Muscle layer of colon (tissue), 2 donors: ENCODE data around the gene ACRBP.

Source experiments
- H3K27ac ChIP-seq: one replicate; pipeline ENCODE4 v1.7.0; 2013; ENCODE audit warnings: low read depth, mild to moderate bottlenecking, low read length, moderate library complexity
- H3K27me3 ChIP-seq, 2 donors: one replicate each; pipeline ENCODE4 v1.7.0; 2013; ENCODE audit warnings: low read length in 2 of 2, mild to moderate bottlenecking in 2 of 2; ENCODE audit not compliant: insufficient read depth in 2 of 2, control insufficient read depth in 1 of 2
- H3K36me3 ChIP-seq: one replicate; pipeline ENCODE4 v1.7.0; 2013; ENCODE audit warnings: mild to moderate bottlenecking, low read length; ENCODE audit not compliant: insufficient read depth
- H3K4me1 ChIP-seq: one replicate; pipeline ENCODE4 v1.7.0; 2013; ENCODE audit warnings: mild to moderate bottlenecking, low read length; ENCODE audit not compliant: insufficient read depth
- H3K4me3 ChIP-seq, 2 donors: one replicate each; pipeline ENCODE4 v1.7.0; 2013; ENCODE audit warnings: low read length in 2 of 2, low read depth in 1 of 2, mild to moderate bottlenecking in 1 of 2, moderate library complexity in 1 of 2
- H3K9ac ChIP-seq: one replicate; pipeline ENCODE4 v1.7.0; 2013; ENCODE audit warnings: low read length
- H3K9me3 ChIP-seq: one replicate; pipeline ENCODE4 v1.7.0; 2013; ENCODE audit warnings: mild to moderate bottlenecking, low read length
- donor health status: abdominal sarcoma.
- donor health status: Adenocarcinoma of cecum.

ACRBP gene

GRCh38 chr12:6647083-6647604 is at the start of gene ACRBP:
ACRBP (minus strand) TSS chr12:6647432; CDS start chr12:6647366, 66 bp downstream.
- Histone ChIP-seq H3K9ac (peak within 1 kb of the TSS; percentile 44), H3K27ac (no peak within 1 kb of the TSS), H3K27me3 (no peaks in the 10 kb centered on the region), H3K4me1 (peaks cover 7% of the 10 kb centered on the region), H3K36me3 (peaks cover 28% of the 10 kb centered on the region), H3K4me3 (peak within 1 kb of the TSS; percentile 28 to 56), H3K9me3 (no peaks in the 10 kb centered on the region)

- H3K9me3 ChIP-seq = no peaks in the 10 kb centered on the region
- H3K27ac ChIP-seq = no peak overlapping the region
- H3K9ac ChIP-seq = no peak overlapping the region
- no peak overlapping the region for H3K4me3 ChIP-seq
- H3K27me3 ChIP-seq = peaks cover 4 to 39% of the 10 kb centered on the region in 2 donors
- no peaks in the 10 kb centered on the region for H3K36me3 ChIP-seq
- H3K4me1 ChIP-seq = peaks cover under 1% of the 10 kb centered on the region
These were observed 48.2 kb upstream of the ACRBP start for GRCh38 chr12:6695313-6696045.

DNA sequence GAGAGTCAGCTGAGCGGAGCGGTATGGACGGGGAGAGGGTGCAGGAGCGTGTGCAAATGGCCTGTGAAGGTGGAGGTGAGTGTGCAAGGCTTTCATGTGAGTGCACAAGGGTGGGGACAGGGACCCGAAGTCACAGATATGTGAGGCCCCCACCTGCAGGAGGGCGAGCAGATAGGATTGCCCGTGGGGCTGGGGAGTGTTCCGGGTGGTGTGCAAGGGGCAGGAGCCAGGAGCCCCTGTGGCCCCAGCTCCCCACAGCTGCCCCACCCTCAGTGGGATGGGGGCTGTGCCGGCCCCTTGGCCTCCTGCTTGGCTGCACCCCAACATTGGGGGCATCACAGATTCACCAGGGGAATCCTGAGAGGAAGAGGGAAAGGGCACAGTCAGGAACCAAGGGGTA is 47.5 kb upstream of the ACRBP start:
- H3K4me3 ChIP-seq = no peak overlapping the region
- H3K9me3 ChIP-seq = no peaks in the 10 kb centered on the region
- H3K27ac ChIP-seq = no peak overlapping the region
- H3K36me3 ChIP-seq = no peaks in the 10 kb centered on the region
- no peak overlapping the region for H3K9ac ChIP-seq
- peaks cover 7% of the 10 kb centered on the region for H3K4me1 ChIP-seq
- H3K27me3 ChIP-seq = peaks cover 4 to 32% of the 10 kb centered on the region in 2 donors

DNA sequence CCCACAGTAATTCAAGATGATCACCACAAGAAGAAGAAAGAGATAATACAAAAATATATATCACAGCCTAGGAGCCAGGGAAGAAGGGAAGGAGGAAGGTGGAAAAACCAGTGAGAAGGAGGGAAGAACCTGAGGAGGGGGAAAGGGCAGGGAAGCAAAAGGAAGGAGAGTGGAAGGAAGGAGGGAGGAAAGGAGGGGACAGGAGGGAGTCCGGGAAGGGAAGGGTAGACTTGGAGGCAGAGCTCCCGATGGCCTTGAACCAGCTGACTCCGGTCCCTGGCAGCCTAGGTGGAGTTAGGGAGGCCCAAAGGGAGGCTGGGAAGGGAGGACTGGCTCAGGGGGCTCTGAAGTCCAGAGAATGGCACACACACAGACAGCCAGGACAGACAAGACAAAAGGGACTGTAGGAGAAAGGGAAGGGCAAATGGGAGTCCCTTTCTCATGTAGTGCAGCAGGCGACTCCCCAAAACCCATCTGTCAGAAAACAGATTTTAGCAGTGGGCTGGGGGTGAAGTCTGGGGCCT is 46.7 kb upstream of the ACRBP start:
- Histone ChIP-seq H3K27ac (no peak overlapping the region), H3K36me3 (no peaks in the 10 kb centered on the region), H3K27me3 (peaks cover 4 to 23% of the 10 kb centered on the region in 2 donors), H3K4me3 (no peak overlapping the region), H3K4me1 (peaks cover 7% of the 10 kb centered on the region), H3K9me3 (no peaks in the 10 kb centered on the region), H3K9ac (no peak overlapping the region)

GRCh38 chr12:6692888-6693287 is 45.7 kb upstream of the ACRBP start:
- H3K36me3 ChIP-seq = no peaks in the 10 kb centered on the region

DNA sequence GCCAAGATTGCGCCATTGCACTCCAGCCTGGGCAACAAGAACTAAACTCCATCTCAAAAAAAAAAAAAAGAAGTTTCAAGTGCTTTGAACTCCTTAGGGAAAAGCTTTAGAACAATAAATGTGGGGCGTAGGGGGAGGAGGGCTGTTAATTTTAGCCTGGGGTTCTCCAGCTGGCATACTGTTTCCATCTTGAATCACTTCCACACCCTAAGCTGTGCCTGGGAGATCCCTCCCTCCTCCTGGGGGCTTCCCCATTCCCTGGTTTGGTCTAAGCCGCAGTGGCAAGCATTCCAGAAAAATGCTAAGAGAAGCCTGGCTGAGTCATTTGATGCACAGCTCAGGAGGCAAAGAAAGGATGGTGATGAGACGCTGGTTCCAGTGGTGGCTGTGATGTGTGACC is 44.2 kb upstream of the ACRBP start:
- no peaks in the 10 kb centered on the region for H3K9me3 ChIP-seq
- peaks cover 27% of the 10 kb centered on the region for H3K4me1 ChIP-seq
- H3K27ac ChIP-seq = no peak overlapping the region
- H3K27me3 ChIP-seq = peaks cover 0 to 6% of the 10 kb centered on the region in 2 donors
- H3K4me3 ChIP-seq = no peak overlapping the region
- no peaks in the 10 kb centered on the region for H3K36me3 ChIP-seq
- H3K9ac ChIP-seq = no peak overlapping the region

More at GRCh38 chr12:6692888-6693287, 45.7 kb upstream of the ACRBP start:
- Histone ChIP-seq H3K27ac (no peak overlapping the region), H3K4me1 (peaks cover 14% of the 10 kb centered on the region), H3K9me3 (no peaks in the 10 kb centered on the region), H3K9ac (no peak overlapping the region), H3K4me3 (no peak overlapping the region), H3K27me3 (peaks cover 0 to 14% of the 10 kb centered on the region in 2 donors)

GRCh38 chr12:6688999-6689882 is 42.0 kb upstream of the ACRBP start, which contains the start of gene ZNF384:
ZNF384 (minus strand) TSS chr12:6689375; CDS start chr12:6679520, 9,855 bp downstream.
- H3K9me3 ChIP-seq = no peaks in the 10 kb centered on the region
- no peaks in the 10 kb centered on the region for H3K27me3 ChIP-seq
- H3K4me3 ChIP-seq = peak within 1 kb of the TSS; percentile 35 to 68
- H3K9ac ChIP-seq = peak within 1 kb of the TSS; percentile 96
- peak within 1 kb of the TSS; percentile 95 for H3K27ac ChIP-seq
- H3K4me1 ChIP-seq = peaks cover 27% of the 10 kb centered on the region
- H3K36me3 ChIP-seq = no peaks in the 10 kb centered on the region

DNA sequence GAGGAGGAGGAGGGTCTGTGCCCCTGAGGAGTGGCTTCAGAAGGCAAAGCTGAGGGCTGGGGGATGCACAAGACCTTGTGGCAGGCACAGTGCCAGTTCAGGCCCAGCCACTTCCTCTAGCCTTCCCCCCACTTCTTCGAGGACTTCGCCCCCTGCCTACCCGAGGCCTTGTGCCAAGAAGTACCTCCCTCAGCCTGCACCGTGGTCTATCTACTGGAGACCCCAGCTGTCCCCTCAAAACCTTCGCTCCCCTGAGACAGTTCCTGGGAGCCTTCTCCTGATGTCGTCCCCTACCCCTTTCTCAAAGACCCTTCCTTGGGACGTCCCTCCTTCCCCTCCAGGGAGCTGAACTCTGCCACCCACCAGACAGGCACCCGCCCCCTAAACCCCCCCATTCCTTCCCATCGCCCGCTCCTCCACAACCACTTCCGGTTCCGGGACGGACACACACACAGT is 41.3 kb upstream of the ACRBP start:
- H3K9me3 ChIP-seq = no peaks in the 10 kb centered on the region
- no peaks in the 10 kb centered on the region for H3K27me3 ChIP-seq
- H3K9ac ChIP-seq = peak overlapping the region; percentile 96
- H3K36me3 ChIP-seq = peaks cover 3% of the 10 kb centered on the region
- peak overlapping the region; percentile 95 for H3K27ac ChIP-seq
- H3K4me3 ChIP-seq = peak overlapping the region; percentile 35 to 68
- H3K4me1 ChIP-seq = peaks cover 27% of the 10 kb centered on the region

- no peak overlapping the region for H3K9ac ChIP-seq
- H3K4me3 ChIP-seq = no peak overlapping the region
- H3K36me3 ChIP-seq = peaks cover 3% of the 10 kb centered on the region
- H3K4me1 ChIP-seq = peaks cover 27% of the 10 kb centered on the region
- H3K9me3 ChIP-seq = no peaks in the 10 kb centered on the region
- no peak overlapping the region for H3K27ac ChIP-seq
- H3K27me3 ChIP-seq = no peaks in the 10 kb centered on the region
These were observed 38.6 kb upstream of the ACRBP start for GRCh38 chr12:6685814-6686213.

DNA sequence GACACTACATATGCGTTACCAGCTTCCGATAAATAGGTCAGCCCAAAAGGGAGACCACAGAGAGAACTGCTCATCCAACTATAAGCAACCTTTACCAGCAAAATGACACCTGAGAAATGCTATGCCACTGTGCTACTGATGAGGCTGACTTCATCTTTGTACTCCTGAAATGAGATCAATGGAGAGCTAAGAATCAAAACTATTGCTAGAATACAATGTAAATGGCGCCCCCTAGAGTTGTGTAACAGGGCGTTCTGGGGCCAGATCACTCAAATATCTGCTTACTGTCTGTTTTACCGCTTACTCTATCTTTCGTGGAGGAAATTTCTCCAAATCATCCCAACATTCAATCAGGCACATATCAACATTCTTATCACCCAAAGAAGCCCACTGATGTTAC is 37.4 kb upstream of the ACRBP start:
- no peak overlapping the region for H3K27ac ChIP-seq
- no peak overlapping the region for H3K9ac ChIP-seq
- H3K9me3 ChIP-seq = no peaks in the 10 kb centered on the region
- H3K4me3 ChIP-seq = no peak overlapping the region
- peaks cover 20% of the 10 kb centered on the region for H3K4me1 ChIP-seq
- peaks cover 5% of the 10 kb centered on the region for H3K36me3 ChIP-seq
- no peaks in the 10 kb centered on the region for H3K27me3 ChIP-seq

GRCh38 chr12:6676962-6677361 is 29.7 kb upstream of the ACRBP start:
- no peak overlapping the region for H3K9ac ChIP-seq
- H3K4me3 ChIP-seq = no peak overlapping the region
- H3K36me3 ChIP-seq = peaks cover 77% of the 10 kb centered on the region
- H3K9me3 ChIP-seq = no peaks in the 10 kb centered on the region
- no peaks in the 10 kb centered on the region for H3K27me3 ChIP-seq
- H3K4me1 ChIP-seq = no peaks in the 10 kb centered on the region
- no peak overlapping the region for H3K27ac ChIP-seq
